ENCODE results near the gene SETD4.
"Not testable (repeated sequence)": the region's sequence is repeated elsewhere in the genome, so short reads cannot be mapped to it uniquely, and the experiment has no call there.

The SETD4 gene

GRCh38 chr21:36060159-36060921, at the start of gene SETD4:
Gene SETD4 (minus strand): TSS chr21:36060526. CDS start chr21:36058888, 1,638 bp downstream.
- DNase-seq (ENCODE audit: low spot score), result peak; percentile 91

GRCh38 chr21:36109868-36110267, 49.5 kb upstream of the SETD4 start:
- DNase-seq (ENCODE audit: low spot score), result no peak

- DNase-seq (ENCODE audit: low spot score), result no peak
Measured at GRCh38 chr21:36105327-36105842, 45.1 kb upstream of the SETD4 start.

- DNase-seq (ENCODE audit: low spot score), result no peak
Measured at GRCh38 chr21:36104317-36105300, 44.3 kb upstream of the SETD4 start.

- no peak for DNase-seq (ENCODE audit: low spot score)
Measured at GRCh38 chr21:36103434-36103833, 43.1 kb upstream of the SETD4 start.

GRCh38 chr21:36100971-36101641, 40.8 kb upstream of the SETD4 start:
- DNase-seq (ENCODE audit: low spot score), result no peak

GRCh38 chr21:36099695-36100211, 39.4 kb upstream of the SETD4 start:
- not testable (repeated sequence) for DNase-seq (ENCODE audit: low spot score)

- no peak for DNase-seq (ENCODE audit: low spot score)
Measured at GRCh38 chr21:36099000-36099399, 38.7 kb upstream of the SETD4 start.

- DNase-seq (ENCODE audit: low spot score), result no peak
Measured at GRCh38 chr21:36098182-36098532, 37.8 kb upstream of the SETD4 start.

- peak; percentile 29 for DNase-seq (ENCODE audit: low spot score)
Measured at GRCh38 chr21:36097427-36098181, 37.3 kb upstream of the SETD4 start.

- no peak for DNase-seq (ENCODE audit: low spot score)
Measured at GRCh38 chr21:36096398-36097290, 36.3 kb upstream of the SETD4 start.

GRCh38 chr21:36093512-36093911, 33.2 kb upstream of the SETD4 start:
- DNase-seq (ENCODE audit: low spot score), result no peak

GRCh38 chr21:36092681-36093080, 32.4 kb upstream of the SETD4 start:
- DNase-seq (ENCODE audit: low spot score), result no peak

GRCh38 chr21:36089946-36090345, 29.6 kb upstream of the SETD4 start:
- no peak for DNase-seq (ENCODE audit: low spot score)

GRCh38 chr21:36087362-36088138, 27.2 kb upstream of the SETD4 start:
- DNase-seq (ENCODE audit: low spot score), result no peak

- no peak for DNase-seq (ENCODE audit: low spot score)
Measured at GRCh38 chr21:36082237-36082664, 21.9 kb upstream of the SETD4 start.

GRCh38 chr21:36080386-36080785, 20.1 kb upstream of the SETD4 start:
- no peak for DNase-seq (ENCODE audit: low spot score)

GRCh38 chr21:36079671-36080070, 19.3 kb upstream of the SETD4 start:
- no peak for DNase-seq (ENCODE audit: low spot score)

GRCh38 chr21:36079010-36079649, 18.8 kb upstream of the SETD4 start:
- DNase-seq (ENCODE audit: low spot score), result no peak
